CD4-positive, alpha-beta memory T cell (primary cell): ENCODE results near the gene DOCK1. TPM values are rescaled to one million over a fixed set of nuclear protein-coding genes. Genes with fewer than 3 reads are reported as not detected.

Experiments
- CTCF ChIA-PET: fragments of 350-600 bp; sonication (Branson Sonifier 250); formaldehyde crosslinking; loops from one replicate; lab custom pipeline; 2021; ENCODE audit warnings: inconsistent platforms; ENCODE audit not compliant: partially characterized antibody; lab: Charles Lee
- POLR2A ChIA-PET: fragments of 350-600 bp; sonication (Branson Sonifier 250); formaldehyde crosslinking; loops from one replicate; lab custom pipeline; 2021; ENCODE audit not compliant: partially characterized antibody; lab: Charles Lee
- DNase-seq, 5 donors: peaks; one replicate each; pipeline versions ENCODE4 v3.0.0 to v3.0.0-alpha.2; 2020 to 2022; ENCODE audit warnings: mixed read lengths in 1 of 5
- H3K27ac ChIP-seq: one replicate; pipeline ENCODE4 v1.7.0; 2013; ENCODE audit warnings: low read depth, low read length
- H3K27me3 ChIP-seq: 2 replicates; pipeline ENCODE4 v1.7.0; 2013; ENCODE audit warnings: mild to moderate bottlenecking, low read length, moderate library complexity; ENCODE audit not compliant: insufficient read depth
- H3K36me3 ChIP-seq: 2 replicates; pipeline ENCODE4 v1.7.0; 2013; ENCODE audit warnings: mild to moderate bottlenecking, low read length, moderate library complexity; ENCODE audit not compliant: insufficient read depth
- H3K4me1 ChIP-seq: 2 replicates; pipeline ENCODE4 v1.7.0; 2013; ENCODE audit warnings: mild to moderate bottlenecking, low read length, moderate library complexity; ENCODE audit not compliant: insufficient read depth
- H3K4me3 ChIP-seq, 2 donors: one replicate each; pipeline ENCODE4 v1.7.0; 2013; ENCODE audit warnings: low read length in 2 of 2, mild to moderate bottlenecking in 1 of 2
- H3K9me3 ChIP-seq, 2 donors: one replicate each; pipeline ENCODE4 v1.7.0; 2013; ENCODE audit warnings: low read length in 2 of 2, control low read depth in 1 of 2; ENCODE audit not compliant: control insufficient read depth in 1 of 2
- H3K27ac Mint-ChIP-seq, 7 donors: one replicate each; pipeline ENCODE4 v1.8.0; 2020 to 2021; ENCODE audit warnings: mixed read lengths in 7 of 7, mild to moderate bottlenecking in 6 of 7, inconsistent platforms in 3 of 7, moderate library complexity in 3 of 7
- H3K27me3 Mint-ChIP-seq, 2 donors: one replicate each; pipeline ENCODE4 v1.8.0; 2020 to 2021; ENCODE audit warnings: mixed read lengths in 2 of 2
- H3K36me3 Mint-ChIP-seq, 2 donors: one replicate each; pipeline ENCODE4 v1.8.0; 2020 to 2021; ENCODE audit warnings: mixed read lengths in 2 of 2, inconsistent platforms in 1 of 2, mild to moderate bottlenecking in 1 of 2
- H3K4me1 Mint-ChIP-seq, 4 donors: one replicate each; pipeline ENCODE4 v1.8.0; 2020 to 2021; ENCODE audit warnings: mixed read lengths in 4 of 4, mild to moderate bottlenecking in 1 of 4
- H3K4me3 Mint-ChIP-seq, 8 donors: one replicate each; pipeline ENCODE4 v1.8.0; 2020 to 2021; ENCODE audit warnings: mixed read lengths in 8 of 8, mild to moderate bottlenecking in 7 of 8, moderate library complexity in 6 of 8, inconsistent platforms in 3 of 8
- H3K9me3 Mint-ChIP-seq, 8 donors: one replicate each; pipeline ENCODE4 v1.8.0; 2020 to 2021; ENCODE audit warnings: mixed read lengths in 8 of 8, mild to moderate bottlenecking in 5 of 8, inconsistent platforms in 3 of 8, moderate library complexity in 1 of 8
- intact Hi-C: fragments of 100-400 bp; cut with micrococcal nuclease; formaldehyde crosslinking; loops from one replicate; pipeline ENCODE4 v1.15.1; 2023
- polyA plus RNA-seq, 2 donors: library from polyadenylated mRNA; unstranded; fragments of 300-500 nt; fragmentation: Illumina TruSeq; gene quantifications; one replicate each; pipeline ENCODE4 v1.2.3, GENCODE V29; 2021
- total RNA-seq, 2 experiments: library from RNA; stranded (reverse); gene quantifications; one replicate each; pipeline ENCODE4 v1.2.3, GENCODE V29; 2021

DOCK1 gene
- total and polyA plus RNA-seq, 4 experiments from 2014 or later: 0.17 TPM; not detected in 2

GRCh38 chr10:127047878-127048238, 142.6 kb downstream of the DOCK1 start:
- H3K4me1 ChIP-seq: no peaks in the 10 kb centered on the region
- H3K27me3 ChIP-seq: no peaks in the 10 kb centered on the region
- no peak overlapping the region for H3K4me3 ChIP-seq
- H3K27ac Mint-ChIP-seq: no peak overlapping the region
- ChIA-PET CTCF (no interaction called here), POLR2A (no interaction called here)
- H3K9me3 ChIP-seq: no peaks in the 10 kb centered on the region
- H3K9me3 Mint-ChIP-seq: peaks cover 0 to 2% (median 0%) of the 10 kb centered on the region in 8 donors
- H3K4me1 Mint-ChIP-seq: no peaks in the 10 kb centered on the region
- no peak for DNase-seq
- no peaks in the 10 kb centered on the region for H3K36me3 Mint-ChIP-seq
- H3K27me3 Mint-ChIP-seq: no peaks in the 10 kb centered on the region
- no peaks in the 10 kb centered on the region for H3K36me3 ChIP-seq
- no peak overlapping the region for H3K27ac ChIP-seq
- intact Hi-C loops: no loop called here
- no peak overlapping the region for H3K4me3 Mint-ChIP-seq

DNA sequence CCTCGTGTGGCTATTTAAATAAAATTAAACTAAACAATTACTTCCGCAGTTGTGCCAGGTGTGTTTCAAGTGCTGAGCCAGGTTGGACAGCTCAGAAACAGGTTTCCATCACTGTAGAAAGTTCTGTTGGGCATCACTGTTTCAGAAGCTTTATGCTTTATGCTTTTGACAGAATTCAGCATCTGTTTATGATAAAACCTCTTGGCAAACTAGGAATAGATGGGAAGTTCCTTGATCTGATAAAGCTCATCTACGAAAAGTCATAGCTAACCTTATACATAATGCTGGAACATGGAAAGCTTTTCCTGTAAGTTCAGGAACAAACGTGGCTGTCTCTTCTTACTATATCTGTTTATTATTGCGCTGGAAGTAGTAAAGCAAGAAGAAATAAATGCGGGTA, 143.4 kb downstream of the DOCK1 start:
- ChIA-PET POLR2A (no interaction called here), CTCF (no interaction called here)
- no peaks in the 10 kb centered on the region for H3K27me3 ChIP-seq
- no peaks in the 10 kb centered on the region for H3K4me1 ChIP-seq
- no peaks in the 10 kb centered on the region for H3K36me3 ChIP-seq
- no peak overlapping the region for H3K4me3 ChIP-seq
- no peak overlapping the region for H3K27ac ChIP-seq
- H3K27me3 Mint-ChIP-seq: no peaks in the 10 kb centered on the region
- no peaks in the 10 kb centered on the region for H3K9me3 ChIP-seq
- no peak for DNase-seq
- no peak overlapping the region for H3K4me3 Mint-ChIP-seq
- no peak overlapping the region for H3K27ac Mint-ChIP-seq
- no peaks in the 10 kb centered on the region for H3K36me3 Mint-ChIP-seq
- no peaks in the 10 kb centered on the region for H3K4me1 Mint-ChIP-seq
- intact Hi-C loops: no loop called here
- H3K9me3 Mint-ChIP-seq: peaks cover 0 to 2% (median 0%) of the 10 kb centered on the region in 8 donors

DNA sequence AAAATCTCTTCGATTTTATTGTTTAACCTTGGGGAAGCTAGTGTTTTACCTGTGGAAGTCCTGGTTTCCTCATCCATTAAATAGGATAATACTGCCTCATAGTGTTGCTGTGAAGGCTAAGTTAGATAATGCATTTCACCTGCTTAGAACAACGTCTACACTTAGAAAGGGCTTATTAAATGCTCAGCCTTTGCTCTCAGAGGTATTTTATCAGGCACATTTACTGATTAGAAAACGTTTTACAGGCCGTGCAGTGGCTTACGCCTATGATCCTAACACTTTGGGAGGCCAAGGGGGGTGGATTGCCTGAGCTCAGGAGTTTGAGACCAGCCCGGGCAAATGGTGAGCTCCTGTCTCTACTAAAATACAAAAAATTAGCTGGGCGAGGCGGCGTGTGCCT, 146.8 kb downstream of the DOCK1 start:
- Histone ChIP-seq H3K4me1 (no peaks in the 10 kb centered on the region), H3K27me3 (no peaks in the 10 kb centered on the region), H3K27ac (no peak overlapping the region), H3K36me3 (no peaks in the 10 kb centered on the region), H3K9me3 (no peaks in the 10 kb centered on the region), H3K4me3 (no peak overlapping the region)
- no peak overlapping the region for H3K4me3 Mint-ChIP-seq
- no peaks in the 10 kb centered on the region for H3K4me1 Mint-ChIP-seq
- H3K27me3 Mint-ChIP-seq: no peaks in the 10 kb centered on the region
- H3K9me3 Mint-ChIP-seq: peaks cover 0 to 2% (median 0%) of the 10 kb centered on the region in 8 donors
- CTCF ChIA-PET: no interaction called here
- DNase-seq: no peak
- no peaks in the 10 kb centered on the region for H3K36me3 Mint-ChIP-seq
- intact Hi-C loops: no loop called here
- H3K27ac Mint-ChIP-seq: no peak overlapping the region
- POLR2A ChIA-PET: no interaction called here

GRCh38 chr10:127055263-127055662, 150.0 kb downstream of the DOCK1 start:
- Histone ChIP-seq H3K27me3 (no peaks in the 10 kb centered on the region), H3K4me1 (no peaks in the 10 kb centered on the region), H3K9me3 (no peaks in the 10 kb centered on the region), H3K36me3 (no peaks in the 10 kb centered on the region), H3K27ac (no peak overlapping the region), H3K4me3 (no peak overlapping the region)
- no peaks in the 10 kb centered on the region for H3K36me3 Mint-ChIP-seq
- intact Hi-C loops: no loop called here
- H3K4me3 Mint-ChIP-seq: no peak overlapping the region
- POLR2A ChIA-PET: no interaction called here
- H3K27me3 Mint-ChIP-seq: no peaks in the 10 kb centered on the region
- H3K4me1 Mint-ChIP-seq: no peaks in the 10 kb centered on the region
- CTCF ChIA-PET: no interaction called here
- H3K27ac Mint-ChIP-seq: no peak overlapping the region
- DNase-seq: no peak
- H3K9me3 Mint-ChIP-seq: peaks cover 0 to 15% (median 6%) of the 10 kb centered on the region in 8 donors

DNA sequence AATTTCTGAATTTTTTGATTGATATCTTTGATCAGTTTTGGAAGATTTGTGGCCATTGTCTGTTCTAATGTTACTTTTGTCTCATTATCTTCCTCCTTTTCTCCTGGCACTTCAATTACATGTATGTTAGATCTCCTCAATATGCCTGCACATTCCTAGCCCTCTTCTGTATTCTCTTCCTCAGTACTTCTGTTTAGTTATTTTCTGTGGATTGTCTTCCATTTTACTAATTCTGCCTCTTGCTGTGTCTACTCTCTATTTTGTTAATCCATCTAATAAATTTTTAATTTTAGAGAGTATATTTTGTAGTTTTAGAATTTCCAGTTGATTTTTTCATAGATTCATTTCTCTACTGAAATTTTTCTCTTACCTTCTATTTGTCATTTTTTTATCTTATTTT, 154.1 kb downstream of the DOCK1 start:
- no peak overlapping the region for H3K4me3 ChIP-seq
- ChIA-PET CTCF (no interaction called here), POLR2A (no interaction called here)
- no peak overlapping the region for H3K27ac ChIP-seq
- H3K4me1 ChIP-seq: no peaks in the 10 kb centered on the region
- H3K9me3 ChIP-seq: no peaks in the 10 kb centered on the region
- Mint-ChIP-seq H3K9me3 (peaks cover 0 to 22% (median 15%) of the 10 kb centered on the region in 8 donors), H3K4me3 (no peak overlapping the region), H3K27me3 (no peaks in the 10 kb centered on the region), H3K4me1 (no peaks in the 10 kb centered on the region), H3K27ac (no peak overlapping the region), H3K36me3 (no peaks in the 10 kb centered on the region)
- DNase-seq: no peak
- intact Hi-C loops: no loop called here
- H3K27me3 ChIP-seq: no peaks in the 10 kb centered on the region
- no peaks in the 10 kb centered on the region for H3K36me3 ChIP-seq

GRCh38 chr10:127063762-127064161, 158.5 kb downstream of the DOCK1 start:
- no peaks in the 10 kb centered on the region for H3K36me3 ChIP-seq
- ChIA-PET CTCF (no interaction called here), POLR2A (no interaction called here)
- no peaks in the 10 kb centered on the region for H3K4me1 ChIP-seq
- no peaks in the 10 kb centered on the region for H3K27me3 ChIP-seq
- no peak for DNase-seq
- Mint-ChIP-seq H3K4me3 (no peak overlapping the region), H3K27ac (no peak overlapping the region), H3K9me3 (peaks cover 3 to 29% (median 16%) of the 10 kb centered on the region in 8 donors), H3K27me3 (no peaks in the 10 kb centered on the region), H3K4me1 (no peaks in the 10 kb centered on the region), H3K36me3 (no peaks in the 10 kb centered on the region)
- no peaks in the 10 kb centered on the region for H3K9me3 ChIP-seq
- intact Hi-C loops: no loop called here
- no peak overlapping the region for H3K4me3 ChIP-seq
- no peak overlapping the region for H3K27ac ChIP-seq

- Histone ChIP-seq H3K4me3 (no peak overlapping the region), H3K36me3 (no peaks in the 10 kb centered on the region), H3K27ac (no peak overlapping the region), H3K9me3 (no peaks in the 10 kb centered on the region), H3K4me1 (no peaks in the 10 kb centered on the region), H3K27me3 (no peaks in the 10 kb centered on the region)
- intact Hi-C loops: no loop called here
- DNase-seq: no peak
- no peaks in the 10 kb centered on the region for H3K4me1 Mint-ChIP-seq
- no peaks in the 10 kb centered on the region for H3K27me3 Mint-ChIP-seq
- H3K9me3 Mint-ChIP-seq: peaks cover 3 to 24% (median 10%) of the 10 kb centered on the region in 8 donors
- POLR2A ChIA-PET: no interaction called here
- no peaks in the 10 kb centered on the region for H3K36me3 Mint-ChIP-seq
- no peak overlapping the region for H3K27ac Mint-ChIP-seq
- CTCF ChIA-PET: no interaction called here
- no peak overlapping the region for H3K4me3 Mint-ChIP-seq
Measured at GRCh38 chr10:127064474-127064873, 159.2 kb downstream of the DOCK1 start.
